Upper lobe of right lung (tissue), 1 donor: Measurements from ENCODE around the gene CUL3. TPM values are rescaled to one million over a fixed set of nuclear protein-coding genes. Genes with fewer than 3 reads are reported as not detected.

Experiments
- ATAC-seq: fragments of 200-7000 bp; cut with Tn5 transposase; one replicate; pipeline ENCODE4 v1.9.1; 2020; ENCODE audit warnings: mild to moderate bottlenecking, moderate library complexity
- DNase-seq: peaks from one replicate; pipeline ENCODE4 v3.0.0-alpha.2; 2020
- H3K27ac ChIP-seq: fragments of 200-600 bp; one replicate; pipeline ENCODE4 v1.8.0; 2022
- H3K27me3 ChIP-seq: fragments of 200-600 bp; one replicate; pipeline ENCODE4 v1.8.0; 2022; ENCODE audit warnings: mild to moderate bottlenecking
- H3K36me3 ChIP-seq: fragments of 200-600 bp; one replicate; pipeline ENCODE4 v1.8.0; 2022
- H3K4me1 ChIP-seq: fragments of 200-600 bp; one replicate; pipeline ENCODE4 v1.8.0; 2022
- H3K4me3 ChIP-seq: fragments of 200-600 bp; one replicate; pipeline ENCODE4 v1.8.0; 2022; ENCODE audit warnings: mild to moderate bottlenecking
- H3K9me3 ChIP-seq: fragments of 200-600 bp; one replicate; pipeline ENCODE4 v1.8.0; 2022
- intact Hi-C: fragments of 100-400 bp; cut with DNase I; formaldehyde crosslinking; loops from one replicate; pipeline ENCODE4 v1.11.0; 2022
- total RNA-seq: library from RNA; stranded (reverse); fragmentation: NEBNext Ultra II Directional; extraction: Animal tissue kit (Norgen Biotek cat#: 25700); gene quantifications from one replicate; pipeline ENCODE4 v1.2.1, GENCODE V29; 2021
- TF ChIP-seq, protein P1 (sequence below): fragments of 200-600 bp; IDR thresholded peaks from one replicate; pipeline ENCODE4 v1.8.0; 2022; ENCODE audit warnings: antibody characterized with exemption
- donor health status: DM: no; HTN: yes; CAD: no; lungs with severe emphysema.

Gene CUL3
- total RNA-seq, 1 donor from 2014 or later: 80.6 TPM

DNA sequence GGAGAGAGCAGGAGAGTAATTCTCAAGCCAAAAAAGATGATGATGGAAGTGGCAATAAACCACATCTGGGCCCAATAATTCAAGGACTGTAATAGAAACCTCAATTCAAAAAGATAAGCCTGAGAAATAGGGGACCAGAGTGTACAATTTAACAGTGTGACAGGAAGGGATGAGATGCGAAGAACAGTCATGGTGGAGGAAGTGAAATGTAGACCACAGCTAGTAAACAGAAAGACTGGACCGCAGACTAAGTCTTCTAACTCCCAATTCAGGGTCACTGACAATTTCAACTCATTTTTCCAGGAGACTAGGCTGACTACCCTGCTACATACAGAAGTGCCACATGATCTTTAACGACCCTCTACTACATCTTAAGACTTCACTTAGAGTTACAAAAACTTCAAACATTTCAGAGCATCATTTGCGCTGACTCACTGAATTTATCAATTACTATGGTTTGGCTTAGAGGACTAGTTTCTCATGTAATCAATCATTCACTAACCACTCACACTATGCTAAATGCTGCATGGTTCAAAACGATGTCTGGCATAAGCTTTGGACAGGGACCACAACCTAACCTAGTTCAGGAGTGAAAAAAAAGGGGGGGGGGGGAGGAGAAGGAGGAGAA is 9.0 kb downstream of the CUL3 start:
- H3K4me1 ChIP-seq: peaks cover 77% of the 10 kb centered on the region
- peak; percentile 27 for ATAC-seq

DNA sequence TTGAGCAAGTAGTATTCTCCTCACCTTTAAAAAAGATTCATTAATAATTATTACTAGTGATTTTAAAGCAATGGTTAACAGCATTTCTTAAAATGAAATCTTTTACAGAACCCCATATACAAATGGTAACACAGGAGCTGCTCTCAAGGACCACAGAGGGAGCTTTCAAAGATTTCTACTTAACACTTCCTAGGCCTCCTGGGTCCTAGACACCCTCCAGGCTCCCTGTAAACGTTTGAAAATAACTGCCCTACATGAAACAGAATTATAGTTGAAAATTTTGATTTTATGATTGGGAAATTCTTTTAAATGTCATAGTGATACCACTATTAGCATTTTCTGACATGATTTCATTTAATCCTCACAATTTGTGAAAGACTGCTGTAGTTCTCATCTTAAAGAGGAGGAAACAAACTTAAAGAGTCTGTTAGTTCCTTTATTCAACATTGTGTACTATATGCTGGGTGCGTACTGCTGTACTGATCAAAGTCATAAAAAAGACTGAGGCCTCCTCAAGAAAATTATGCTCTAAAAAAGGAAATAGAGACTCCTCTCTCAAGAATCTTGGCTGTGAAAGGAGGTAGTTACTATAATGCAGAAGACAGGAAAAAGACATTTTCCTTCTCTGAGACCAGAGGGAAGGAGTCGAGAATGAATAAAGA is 10.6 kb downstream of the CUL3 start:
- H3K36me3 ChIP-seq: no peaks in the 10 kb centered on the region
- H3K27ac ChIP-seq: no peak overlapping the region
- no peak for ATAC-seq
- H3K4me1 ChIP-seq: peaks cover 81% of the 10 kb centered on the region
- no peak for DNase-seq
- intact Hi-C loops: no loop called here
- TF ChIP-seq, protein P1, sequence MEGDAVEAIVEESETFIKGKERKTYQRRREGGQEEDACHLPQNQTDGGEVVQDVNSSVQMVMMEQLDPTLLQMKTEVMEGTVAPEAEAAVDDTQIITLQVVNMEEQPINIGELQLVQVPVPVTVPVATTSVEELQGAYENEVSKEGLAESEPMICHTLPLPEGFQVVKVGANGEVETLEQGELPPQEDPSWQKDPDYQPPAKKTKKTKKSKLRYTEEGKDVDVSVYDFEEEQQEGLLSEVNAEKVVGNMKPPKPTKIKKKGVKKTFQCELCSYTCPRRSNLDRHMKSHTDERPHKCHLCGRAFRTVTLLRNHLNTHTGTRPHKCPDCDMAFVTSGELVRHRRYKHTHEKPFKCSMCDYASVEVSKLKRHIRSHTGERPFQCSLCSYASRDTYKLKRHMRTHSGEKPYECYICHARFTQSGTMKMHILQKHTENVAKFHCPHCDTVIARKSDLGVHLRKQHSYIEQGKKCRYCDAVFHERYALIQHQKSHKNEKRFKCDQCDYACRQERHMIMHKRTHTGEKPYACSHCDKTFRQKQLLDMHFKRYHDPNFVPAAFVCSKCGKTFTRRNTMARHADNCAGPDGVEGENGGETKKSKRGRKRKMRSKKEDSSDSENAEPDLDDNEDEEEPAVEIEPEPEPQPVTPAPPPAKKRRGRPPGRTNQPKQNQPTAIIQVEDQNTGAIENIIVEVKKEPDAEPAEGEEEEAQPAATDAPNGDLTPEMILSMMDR: no peak
- H3K9me3 ChIP-seq: no peaks in the 10 kb centered on the region
- no peaks in the 10 kb centered on the region for H3K27me3 ChIP-seq
- H3K4me3 ChIP-seq: no peak overlapping the region

More for the DNA sequence above, 9.0 kb downstream of the CUL3 start:
- Histone ChIP-seq H3K36me3 (no peaks in the 10 kb centered on the region), H3K4me3 (no peak overlapping the region), H3K9me3 (no peaks in the 10 kb centered on the region), H3K27ac (no peak overlapping the region), H3K27me3 (no peaks in the 10 kb centered on the region)
- TF ChIP-seq, protein P1: no peak
- DNase-seq: no peak
- intact Hi-C loops: no loop called here

DNA sequence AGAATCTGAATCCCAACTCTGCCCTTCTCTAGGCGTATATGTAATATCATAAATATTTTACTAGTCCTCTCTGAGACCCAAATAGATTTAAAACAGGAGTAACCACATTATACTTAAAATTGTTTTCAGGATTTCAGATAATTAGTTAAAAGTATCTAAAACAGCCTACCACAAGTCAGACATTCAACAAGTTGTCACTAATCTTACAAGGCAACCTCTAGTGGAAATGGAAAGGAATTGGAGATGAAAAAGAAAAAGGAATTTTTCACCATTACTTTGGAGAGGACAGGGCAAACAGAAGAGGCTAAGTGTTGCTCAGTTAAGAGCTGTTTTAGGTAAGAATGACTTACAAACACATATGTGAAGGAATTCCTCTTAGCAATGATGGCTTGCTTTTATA is 11.4 kb downstream of the CUL3 start:
- Histone ChIP-seq H3K36me3 (no peaks in the 10 kb centered on the region), H3K4me3 (no peak overlapping the region), H3K9me3 (no peaks in the 10 kb centered on the region), H3K27ac (no peak overlapping the region), H3K27me3 (no peaks in the 10 kb centered on the region), H3K4me1 (peaks cover 83% of the 10 kb centered on the region)
- DNase-seq: no peak
- intact Hi-C loops: no loop called here
- TF ChIP-seq, protein P1: no peak
- no peak for ATAC-seq

DNA sequence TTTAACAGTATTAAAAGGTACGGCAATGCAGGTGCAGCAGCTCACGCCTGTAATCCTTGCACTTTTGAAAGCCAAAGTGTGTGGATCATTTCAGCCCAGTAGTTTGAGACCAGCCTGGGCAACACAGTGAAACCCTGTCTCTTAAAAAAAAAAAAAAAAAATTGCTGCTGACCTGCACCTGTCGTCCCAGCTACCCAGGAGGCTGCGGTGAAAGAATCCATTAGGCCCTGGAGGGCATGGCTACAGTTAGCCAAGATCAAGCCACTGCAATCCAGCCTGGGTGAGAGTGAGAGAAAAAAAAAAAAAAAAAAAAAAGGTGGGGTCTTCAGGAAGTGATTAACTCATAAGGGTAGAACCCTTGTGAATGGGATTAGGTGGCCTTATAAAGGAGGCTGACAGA is 12.8 kb downstream of the CUL3 start:
- Histone ChIP-seq H3K4me3 (no peak overlapping the region), H3K27me3 (no peaks in the 10 kb centered on the region), H3K27ac (no peak overlapping the region), H3K9me3 (no peaks in the 10 kb centered on the region), H3K36me3 (no peaks in the 10 kb centered on the region), H3K4me1 (peaks cover 82% of the 10 kb centered on the region)
- DNase-seq (no peak), ATAC-seq (no peak)
- TF ChIP-seq, protein P1: no peak
- intact Hi-C loops: no loop called here

DNA sequence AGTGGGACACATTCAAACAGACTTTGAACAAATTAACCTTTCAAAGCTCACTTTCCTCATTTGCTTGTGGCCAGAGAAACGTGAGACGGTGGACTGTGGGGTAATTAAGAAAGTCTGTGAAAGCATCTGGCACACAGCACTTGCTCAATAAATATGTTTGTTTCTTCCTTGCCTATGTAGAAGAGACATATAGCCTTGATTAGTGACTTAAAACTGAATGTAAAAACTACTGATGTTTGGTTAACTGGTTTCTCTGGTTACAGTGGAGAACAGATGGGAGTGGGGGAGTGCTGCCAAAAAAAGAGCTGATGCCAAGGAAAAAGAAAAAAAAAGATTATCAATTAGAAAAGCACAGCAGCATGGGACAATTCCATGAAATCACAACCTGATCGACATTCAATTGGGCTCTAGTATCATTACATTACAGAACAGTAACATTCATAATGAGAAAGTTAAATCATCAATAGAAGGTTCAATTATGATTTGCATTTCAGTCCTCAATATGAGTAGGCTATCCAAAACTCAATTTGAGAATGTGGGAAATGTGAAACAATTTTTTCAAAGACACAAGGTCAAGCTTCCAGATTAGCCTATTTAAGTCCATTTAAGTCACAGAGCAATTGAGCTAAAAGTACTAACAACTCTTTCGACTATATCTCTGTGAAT is 14.7 kb downstream of the CUL3 start:
- Histone ChIP-seq H3K4me1 (peaks cover 66% of the 10 kb centered on the region), H3K36me3 (no peaks in the 10 kb centered on the region)

More for the DNA sequence above, 14.7 kb downstream of the CUL3 start:
- DNase-seq (no peak), ATAC-seq (no peak)
- H3K27ac ChIP-seq: no peak overlapping the region
- no peak overlapping the region for H3K4me3 ChIP-seq
- TF ChIP-seq, protein P1: no peak
- H3K27me3 ChIP-seq: no peaks in the 10 kb centered on the region
- H3K9me3 ChIP-seq: no peaks in the 10 kb centered on the region
- intact Hi-C loops: no loop called here
